Mucosa of descending colon (tissue), 3 donors: ENCODE measurements around the gene HAPLN3. TPM values are rescaled to one million over a fixed set of nuclear protein-coding genes. Genes with fewer than 3 reads are reported as not detected.
A peak's percentile ranks its signal among the peaks of the same experiment; 100 is the strongest.

Source experiments
- ATAC-seq: fragments of 200-7000 bp; cut with Tn5 transposase; one replicate; pipeline ENCODE4 v1.9.1; 2020; ENCODE audit warnings: mild to moderate bottlenecking, moderate library complexity
- DNase-seq, 3 donors: peaks; one replicate each; pipeline ENCODE4 v3.0.0-alpha.2; 2020
- H3K36me3 ChIP-seq: fragments of 200-600 bp; one replicate; pipeline ENCODE4 v1.8.0; 2021; ENCODE audit warnings: low read depth, mild to moderate bottlenecking
- H3K4me1 ChIP-seq: fragments of 200-600 bp; one replicate; pipeline ENCODE4 v1.8.0; 2021; ENCODE audit warnings: low read depth, mild to moderate bottlenecking
- H3K4me3 ChIP-seq: fragments of 200-600 bp; one replicate; pipeline ENCODE4 v1.8.0; 2021; ENCODE audit warnings: mild to moderate bottlenecking
- H3K9me3 ChIP-seq: fragments of 200-600 bp; one replicate; pipeline ENCODE4 v1.8.0; 2021; ENCODE audit warnings: mild to moderate bottlenecking
- CTCF ChIP-seq: fragments of 200-600 bp; IDR thresholded peaks from one replicate; pipeline ENCODE4 v1.8.0; 2022; ENCODE audit warnings: antibody characterized with exemption, mild to moderate bottlenecking
- intact Hi-C, 2 donors: fragments of 100-400 bp; cut with DNase I in 1 of 2; cut with micrococcal nuclease in 1 of 2; formaldehyde crosslinking; loops; one replicate each; pipeline versions ENCODE4 v1.11.0 to v1.11.1; 2022; cut with DNase I, micrococcal nuclease
- total RNA-seq, 3 donors: library from RNA; stranded (reverse); fragmentation: NEBNext Ultra II Directional in 2 of 3; extraction: Animal tissue kit (Norgen Biotek cat#: 25700) in 2 of 3; gene quantifications; one replicate each; pipeline versions ENCODE4 v1.2.1 to v1.2.4, GENCODE V29; 2021 to 2023
- donor health status: DM: no; HTN: no; CAD: no; lungs with moderate emphysema.
- donor health status: DM: no; HTN: no; CAD: no.
- donor health status: DM: no; HTN: yes; CAD: no.

The HAPLN3 gene
- total RNA-seq, 3 donors from 2014 or later = 2.7 to 6.7 (median 4.0) TPM

- H3K36me3 ChIP-seq = no peaks in the 10 kb centered on the region
- intact Hi-C loops = loop anchor here (5.0 to 10.0 kb wide), 3 partner anchors 110 to 270 kb away; no protein-coding TSS in a partner anchor
- peak; percentile 93 for ATAC-seq
These were observed 9.4 kb upstream of the HAPLN3 start for GRCh38 chr15:88904624-88905327.

GRCh38 chr15:88904257-88904623, 8.9 kb upstream of the HAPLN3 start:
- intact Hi-C loops = loop anchor here (5.0 to 10.0 kb wide), 3 partner anchors 111 to 271 kb away; no protein-coding TSS in a partner anchor
- Histone ChIP-seq H3K9me3 (no peaks in the 10 kb centered on the region), H3K4me3 (no peak overlapping the region), H3K4me1 (no peaks in the 10 kb centered on the region), H3K36me3 (no peaks in the 10 kb centered on the region)
- no peak for TF ChIP-seq CTCF
- DNase-seq (no peak), ATAC-seq (no peak)

More at GRCh38 chr15:88904624-88905327, 9.4 kb upstream of the HAPLN3 start:
- H3K4me3 ChIP-seq = no peak overlapping the region
- TF ChIP-seq CTCF = peak; percentile 99
- no peaks in the 10 kb centered on the region for H3K9me3 ChIP-seq
- H3K4me1 ChIP-seq = no peaks in the 10 kb centered on the region
- DNase-seq = peak; percentile 87 to 92 (median 89)

- DNase-seq (peak in 1 of 3 donors; percentile 6), ATAC-seq (no peak)
- H3K4me1 ChIP-seq = no peaks in the 10 kb centered on the region
- no peak overlapping the region for H3K4me3 ChIP-seq
- H3K9me3 ChIP-seq = no peaks in the 10 kb centered on the region
- no peak for TF ChIP-seq CTCF
- no peaks in the 10 kb centered on the region for H3K36me3 ChIP-seq
- intact Hi-C loops = loop anchor here (5.0 to 10.0 kb wide), 3 partner anchors 112 to 272 kb away; no protein-coding TSS in a partner anchor
These were observed 7.5 kb upstream of the HAPLN3 start for GRCh38 chr15:88902846-88903245.

- Histone ChIP-seq H3K4me1 (peaks cover 2% of the 10 kb centered on the region), H3K4me3 (no peak overlapping the region), H3K36me3 (no peaks in the 10 kb centered on the region), H3K9me3 (no peaks in the 10 kb centered on the region)
- intact Hi-C loops = loop anchor here (5.0 to 10.0 kb wide), 3 partner anchors 112 to 272 kb away; no protein-coding TSS in a partner anchor
- TF ChIP-seq CTCF = no peak
- DNase-seq (peak in 1 of 3 donors; percentile 19), ATAC-seq (no peak)
These were observed 7.0 kb upstream of the HAPLN3 start for GRCh38 chr15:88902221-88902835.

GRCh38 chr15:88901508-88902220, 6.3 kb upstream of the HAPLN3 start:
- no peaks in the 10 kb centered on the region for H3K36me3 ChIP-seq
- intact Hi-C loops = loop anchor here (5.0 to 10.0 kb wide), 3 partner anchors 113 to 273 kb away; no protein-coding TSS in a partner anchor
- H3K4me1 ChIP-seq = peaks cover 6% of the 10 kb centered on the region
- H3K4me3 ChIP-seq = no peak overlapping the region
- DNase-seq = peak in 1 of 3 donors; percentile 37
- no peak for TF ChIP-seq CTCF
- no peaks in the 10 kb centered on the region for H3K9me3 ChIP-seq
- ATAC-seq = no peak
